A673 (cell line): ENCODE measurements around the gene TMEM45B.

Source experiments
- EZH2 ChIP-seq: fragments of 200-600 bp; sonication (generic); IDR thresholded peaks from 2 replicates; pipeline ENCODE4 v1.6.1; 2017; ENCODE audit warnings: borderline replicate concordance, low read depth, mild to moderate bottlenecking, mixed read lengths, antibody characterized with exemption, low read length; ENCODE audit not compliant: poor library complexity, severe bottlenecking
- TF ChIP-seq, protein P1 (sequence below): fragments of 300-800, 200-600 bp; sonication (generic); conservative IDR thresholded peaks from 2 replicates; pipeline ENCODE4 v1.5.1; 2017; ENCODE audit warnings: low read depth, mild to moderate bottlenecking, antibody characterized with exemption, low read length, moderate library complexity, mixed read lengths

DNA sequence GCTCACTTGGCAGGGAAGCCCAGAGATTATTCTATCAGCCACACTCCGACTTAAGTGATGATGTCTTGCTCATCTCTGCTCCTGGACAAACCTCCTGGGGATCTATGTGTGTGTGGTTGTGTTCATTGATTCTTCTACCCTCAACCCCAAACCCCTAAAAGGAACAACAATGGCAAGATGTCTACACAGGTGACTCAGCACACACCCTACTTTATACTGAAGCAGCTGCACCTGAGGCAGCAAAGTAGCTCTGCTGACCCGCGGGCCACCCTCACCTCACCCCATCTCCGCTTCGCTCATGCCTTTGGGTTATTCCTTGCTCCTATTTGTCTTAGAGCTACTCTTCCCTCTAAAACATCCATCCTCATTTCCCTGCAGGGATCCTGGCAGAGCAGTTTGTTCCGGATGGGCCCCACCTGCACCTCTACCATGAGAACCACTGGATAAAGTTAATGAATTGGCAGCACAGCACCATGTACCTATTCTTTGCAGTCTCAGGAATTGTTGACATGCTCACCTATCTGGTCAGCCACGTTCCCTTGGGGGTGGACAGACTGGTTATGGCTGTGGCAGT, 38.7 kb downstream of the TMEM45B start:
- TF ChIP-seq, protein P1, sequence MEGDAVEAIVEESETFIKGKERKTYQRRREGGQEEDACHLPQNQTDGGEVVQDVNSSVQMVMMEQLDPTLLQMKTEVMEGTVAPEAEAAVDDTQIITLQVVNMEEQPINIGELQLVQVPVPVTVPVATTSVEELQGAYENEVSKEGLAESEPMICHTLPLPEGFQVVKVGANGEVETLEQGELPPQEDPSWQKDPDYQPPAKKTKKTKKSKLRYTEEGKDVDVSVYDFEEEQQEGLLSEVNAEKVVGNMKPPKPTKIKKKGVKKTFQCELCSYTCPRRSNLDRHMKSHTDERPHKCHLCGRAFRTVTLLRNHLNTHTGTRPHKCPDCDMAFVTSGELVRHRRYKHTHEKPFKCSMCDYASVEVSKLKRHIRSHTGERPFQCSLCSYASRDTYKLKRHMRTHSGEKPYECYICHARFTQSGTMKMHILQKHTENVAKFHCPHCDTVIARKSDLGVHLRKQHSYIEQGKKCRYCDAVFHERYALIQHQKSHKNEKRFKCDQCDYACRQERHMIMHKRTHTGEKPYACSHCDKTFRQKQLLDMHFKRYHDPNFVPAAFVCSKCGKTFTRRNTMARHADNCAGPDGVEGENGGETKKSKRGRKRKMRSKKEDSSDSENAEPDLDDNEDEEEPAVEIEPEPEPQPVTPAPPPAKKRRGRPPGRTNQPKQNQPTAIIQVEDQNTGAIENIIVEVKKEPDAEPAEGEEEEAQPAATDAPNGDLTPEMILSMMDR, result no peak
- TF ChIP-seq EZH2, result no peak
